Panc1 (cell line): ENCODE results near the gene TET3. TPM values are rescaled to one million over a fixed set of nuclear protein-coding genes. Genes with fewer than 3 reads are reported as not detected.

Source experiments
- ATAC-seq: fragments of 200-7000 bp; cut with Tn5 transposase; 2 replicates; pipeline ENCODE4 v1.9.1; 2020; ENCODE audit warnings: mild to moderate bottlenecking, moderate library complexity
- BruUV-seq: library from RNA; stranded (reverse); fragments of 400-500 nt; replicated peaks from 2 replicates; lab custom pipeline; 2021; lab: Mats Ljungman, UMichigan
- CTCF ChIA-PET: fragments of 300-600 bp; sonication (Branson Sonifier 250); formaldehyde crosslinking; loops from one replicate; lab custom pipeline; 2022; ENCODE audit warnings: antibody characterized with exemption; lab: Charles Lee
- POLR2A ChIA-PET: fragments of 300-600 bp; sonication (Branson Sonifier 250); formaldehyde crosslinking; loops from one replicate; lab custom pipeline; 2022; ENCODE audit warnings: antibody characterized with exemption; lab: Charles Lee
- DNase-seq: peaks from one replicate; pipeline ENCODE4 v3.0.0-alpha.2; 2010; ENCODE audit warnings: low read depth, low spot score
- H3K27ac ChIP-seq: 2 replicates; pipeline ENCODE4 v1.5.1; 2011; ENCODE audit warnings: mild to moderate bottlenecking, low read length, inconsistent platforms
- H3K27me3 ChIP-seq: fragments of 200-500 bp; sonication (Bioruptor generic); 2 replicates; pipeline ENCODE4 v1.6.0; 2014; ENCODE audit warnings: low read length, inconsistent platforms; ENCODE audit not compliant: control insufficient read depth, insufficient read depth
- H3K36me3 ChIP-seq: fragments of 200-500 bp; sonication (Bioruptor generic); 2 replicates; pipeline ENCODE4 v1.5.1; 2014; ENCODE audit warnings: inconsistent platforms, mild to moderate bottlenecking, low read length, moderate library complexity; ENCODE audit not compliant: control insufficient read depth, insufficient read depth
- H3K4me1 ChIP-seq: 2 replicates; pipeline ENCODE4 v1.5.1; 2011; ENCODE audit warnings: inconsistent platforms, mild to moderate bottlenecking, low read length, moderate library complexity; ENCODE audit not compliant: control insufficient read depth, insufficient read depth
- H3K4me3 ChIP-seq, 2 experiments: 2 replicates each; pipeline ENCODE4 v1.5.1; 2011 to 2012; ENCODE audit warnings: low read depth in 2 of 2, low read length in 2 of 2, mild to moderate bottlenecking in 2 of 2, inconsistent platforms in 1 of 2, moderate library complexity in 1 of 2
- H3K9me3 ChIP-seq: fragments of 200-500 bp; sonication (Bioruptor generic); 2 replicates; pipeline ENCODE4 v1.5.1; 2014; ENCODE audit warnings: low read depth, mild to moderate bottlenecking, inconsistent platforms, low read length, moderate library complexity; ENCODE audit not compliant: control insufficient read depth, insufficient read depth
- POLR2AphosphoS5 ChIP-seq: IDR thresholded peaks from 2 replicates; pipeline ENCODE4 v1.6.1; 2012; ENCODE audit warnings: mild to moderate bottlenecking, low read depth, low read length, moderate library complexity
- SIN3A ChIP-seq: IDR thresholded peaks from 2 replicates; pipeline ENCODE4 v1.6.1; 2012; ENCODE audit warnings: low read depth, mild to moderate bottlenecking, low read length, moderate library complexity, borderline replicate concordance; ENCODE audit not compliant: insufficient read depth
- TCF7L2 ChIP-seq: IDR thresholded peaks from 2 replicates; pipeline ENCODE4 v1.6.1; 2011; ENCODE audit warnings: mild to moderate bottlenecking, low read depth, low read length, inconsistent platforms
- in situ Hi-C: cut with HindIII; loops from 2 replicates; pipeline ENCODE4 v1.10.0; 2016; ENCODE audit warnings: low sequenced_read_pairs, low pct_unique_long_range_greater_than_20kb
- intact Hi-C: fragments of 100-400 bp; cut with micrococcal nuclease; formaldehyde crosslinking; loops from one replicate; pipeline ENCODE4 v1.10.0; 2022; ENCODE audit not compliant: unreplicated experiment
- total RNA-seq: library from RNA; stranded (reverse); gene quantifications from one replicate; pipeline ENCODE4 v1.2.1, GENCODE V29; 2021; ENCODE audit not compliant: unreplicated experiment
- TF ChIP-seq, protein P1 (sequence below), 2 experiments: IDR thresholded peaks; 2 replicates each; pipeline ENCODE4 v1.6.1; 2011 to 2012; ENCODE audit warnings: low read depth in 2 of 2, control low read depth in 1 of 2, low read length in 1 of 2, mild to moderate bottlenecking in 1 of 2, moderate library complexity in 1 of 2; ENCODE audit not compliant: insufficient read depth in 1 of 2
- TF ChIP-seq, protein P2 (sequence below): fragments of 450-650 bp; IDR thresholded peaks from 2 replicates; pipeline ENCODE4 v1.5.1; 2017; ENCODE audit warnings: mild to moderate bottlenecking

TET3 gene
- total RNA-seq, 1 experiment from 2014 or later = 13.1 TPM

DNA sequence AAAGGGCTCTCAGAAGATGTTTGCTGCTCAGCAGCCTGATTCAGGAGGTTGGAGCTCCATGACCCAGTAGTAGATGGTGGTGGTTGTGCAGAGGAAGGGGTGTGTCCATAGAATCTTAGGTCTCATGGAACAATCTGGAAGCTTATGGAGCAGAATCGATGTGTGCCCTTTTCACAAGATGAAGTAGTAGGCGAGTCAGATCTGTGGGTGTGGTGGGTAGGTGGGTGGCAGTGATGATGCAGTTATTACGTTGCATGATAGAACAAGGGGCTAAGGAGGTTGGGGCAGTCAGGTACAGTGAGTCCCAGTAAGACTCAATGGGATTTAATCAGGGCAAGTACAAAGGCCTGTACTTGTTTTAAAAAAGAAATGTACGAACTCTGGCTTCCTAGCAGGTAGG lies 9.1 kb downstream of the TET3 start:
- intact Hi-C loops (no loop called here), in situ Hi-C loops (no loop called here)
- no TSS peak for BruUV-seq
- no peaks in the 10 kb centered on the region for H3K36me3 ChIP-seq
- DNase-seq (no peak), ATAC-seq (no peak)
- no peak overlapping the region for H3K27ac ChIP-seq
- no peaks in the 10 kb centered on the region for H3K27me3 ChIP-seq
- CTCF ChIA-PET = no interaction called here
- POLR2A ChIA-PET = no interaction called here
- H3K4me3 ChIP-seq = no peak overlapping the region
- TF ChIP-seq TCF7L2 (no peak), SIN3A (no peak), POLR2AphosphoS5 (no peak)
- TF ChIP-seq, protein P1, sequence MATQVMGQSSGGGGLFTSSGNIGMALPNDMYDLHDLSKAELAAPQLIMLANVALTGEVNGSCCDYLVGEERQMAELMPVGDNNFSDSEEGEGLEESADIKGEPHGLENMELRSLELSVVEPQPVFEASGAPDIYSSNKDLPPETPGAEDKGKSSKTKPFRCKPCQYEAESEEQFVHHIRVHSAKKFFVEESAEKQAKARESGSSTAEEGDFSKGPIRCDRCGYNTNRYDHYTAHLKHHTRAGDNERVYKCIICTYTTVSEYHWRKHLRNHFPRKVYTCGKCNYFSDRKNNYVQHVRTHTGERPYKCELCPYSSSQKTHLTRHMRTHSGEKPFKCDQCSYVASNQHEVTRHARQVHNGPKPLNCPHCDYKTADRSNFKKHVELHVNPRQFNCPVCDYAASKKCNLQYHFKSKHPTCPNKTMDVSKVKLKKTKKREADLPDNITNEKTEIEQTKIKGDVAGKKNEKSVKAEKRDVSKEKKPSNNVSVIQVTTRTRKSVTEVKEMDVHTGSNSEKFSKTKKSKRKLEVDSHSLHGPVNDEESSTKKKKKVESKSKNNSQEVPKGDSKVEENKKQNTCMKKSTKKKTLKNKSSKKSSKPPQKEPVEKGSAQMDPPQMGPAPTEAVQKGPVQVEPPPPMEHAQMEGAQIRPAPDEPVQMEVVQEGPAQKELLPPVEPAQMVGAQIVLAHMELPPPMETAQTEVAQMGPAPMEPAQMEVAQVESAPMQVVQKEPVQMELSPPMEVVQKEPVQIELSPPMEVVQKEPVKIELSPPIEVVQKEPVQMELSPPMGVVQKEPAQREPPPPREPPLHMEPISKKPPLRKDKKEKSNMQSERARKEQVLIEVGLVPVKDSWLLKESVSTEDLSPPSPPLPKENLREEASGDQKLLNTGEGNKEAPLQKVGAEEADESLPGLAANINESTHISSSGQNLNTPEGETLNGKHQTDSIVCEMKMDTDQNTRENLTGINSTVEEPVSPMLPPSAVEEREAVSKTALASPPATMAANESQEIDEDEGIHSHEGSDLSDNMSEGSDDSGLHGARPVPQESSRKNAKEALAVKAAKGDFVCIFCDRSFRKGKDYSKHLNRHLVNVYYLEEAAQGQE (IDR thresholded peaks at IDR 0.05; ENCODE audit: insufficient read depth in 1 of 2, low read depth in 2 of 2, low read length in 1 of 2) = no peak
- TF ChIP-seq, protein P2, sequence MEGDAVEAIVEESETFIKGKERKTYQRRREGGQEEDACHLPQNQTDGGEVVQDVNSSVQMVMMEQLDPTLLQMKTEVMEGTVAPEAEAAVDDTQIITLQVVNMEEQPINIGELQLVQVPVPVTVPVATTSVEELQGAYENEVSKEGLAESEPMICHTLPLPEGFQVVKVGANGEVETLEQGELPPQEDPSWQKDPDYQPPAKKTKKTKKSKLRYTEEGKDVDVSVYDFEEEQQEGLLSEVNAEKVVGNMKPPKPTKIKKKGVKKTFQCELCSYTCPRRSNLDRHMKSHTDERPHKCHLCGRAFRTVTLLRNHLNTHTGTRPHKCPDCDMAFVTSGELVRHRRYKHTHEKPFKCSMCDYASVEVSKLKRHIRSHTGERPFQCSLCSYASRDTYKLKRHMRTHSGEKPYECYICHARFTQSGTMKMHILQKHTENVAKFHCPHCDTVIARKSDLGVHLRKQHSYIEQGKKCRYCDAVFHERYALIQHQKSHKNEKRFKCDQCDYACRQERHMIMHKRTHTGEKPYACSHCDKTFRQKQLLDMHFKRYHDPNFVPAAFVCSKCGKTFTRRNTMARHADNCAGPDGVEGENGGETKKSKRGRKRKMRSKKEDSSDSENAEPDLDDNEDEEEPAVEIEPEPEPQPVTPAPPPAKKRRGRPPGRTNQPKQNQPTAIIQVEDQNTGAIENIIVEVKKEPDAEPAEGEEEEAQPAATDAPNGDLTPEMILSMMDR = no peak
- H3K9me3 ChIP-seq = no peaks in the 10 kb centered on the region
- H3K4me1 ChIP-seq = no peaks in the 10 kb centered on the region

DNA sequence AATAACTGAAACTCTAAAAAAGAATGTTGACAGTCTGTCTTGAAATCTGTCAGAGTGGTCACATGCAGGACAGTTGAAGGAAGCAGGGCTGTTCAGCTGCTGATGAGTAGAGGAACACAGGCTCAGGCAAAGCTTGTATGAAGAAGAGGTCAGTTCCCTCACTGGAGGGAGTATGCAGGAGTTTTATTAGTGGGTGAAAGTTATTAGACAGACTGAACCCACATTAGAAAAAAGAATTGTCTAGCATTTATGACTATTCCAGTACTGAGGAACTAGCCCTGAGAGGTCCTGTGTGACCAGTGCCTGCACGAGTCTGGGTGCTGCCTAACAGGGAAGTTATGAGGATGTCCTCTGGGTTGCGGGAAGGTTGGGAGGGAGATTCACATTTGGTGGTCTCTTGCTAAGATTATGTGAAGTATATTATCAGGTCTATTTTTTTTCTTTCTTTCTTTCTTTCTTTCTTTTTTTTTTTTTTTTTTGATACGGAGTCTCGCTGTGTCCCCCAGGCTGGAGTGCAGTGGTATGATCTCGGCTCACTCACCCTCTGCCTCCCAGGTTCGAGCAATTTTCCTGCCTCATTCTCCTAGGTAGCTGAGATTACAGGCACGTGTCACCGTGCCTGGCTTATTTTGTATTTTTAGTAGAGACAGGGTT lies 9.6 kb downstream of the TET3 start:
- in situ Hi-C loops = no loop called here
- H3K27me3 ChIP-seq = no peaks in the 10 kb centered on the region
- H3K9me3 ChIP-seq = no peaks in the 10 kb centered on the region
- BruUV-seq = no TSS peak
- H3K27ac ChIP-seq = no peak overlapping the region
- no peaks in the 10 kb centered on the region for H3K36me3 ChIP-seq
- H3K4me3 ChIP-seq = no peak overlapping the region
- no peaks in the 10 kb centered on the region; the same call in 1 of the 2 replicates for H3K4me1 ChIP-seq
- no peak for DNase-seq
- no peak for ATAC-seq
- CTCF ChIA-PET = no interaction called here
- intact Hi-C loops = no loop called here
- no peak for TF ChIP-seq SIN3A
- no peak for TF ChIP-seq POLR2AphosphoS5
- TF ChIP-seq TCF7L2 = no peak
- TF ChIP-seq, protein P2 = no peak
- TF ChIP-seq, protein P1 (IDR thresholded peaks at IDR 0.05; ENCODE audit: insufficient read depth in 1 of 2, low read depth in 2 of 2, low read length in 1 of 2) = no peak
- POLR2A ChIA-PET = no interaction called here
